ENCODE data around the gene PCDHA3. TPM values are rescaled to one million over a fixed set of nuclear protein-coding genes. Genes with fewer than 3 reads are reported as not detected.

PCDHA3 gene
- polyA plus RNA-seq, 1 of the 3 experiments (the other 2 are of a cell fraction), result 0.02 TPM

- H3K4me3 ChIP-seq (ENCODE audit: low read depth in 2 of 2, low read length in 1 of 2), result no peak overlapping the region; a peak in 1 of 4 replicates
- H3K4me2 ChIP-seq, result no peak overlapping the region
- H3K36me3 ChIP-seq (replicated peaks in 1 of 2; ENCODE audit: control insufficient read depth in 1 of 2, insufficient read depth in 2 of 2, low read length in 1 of 2), result no peaks in the 10 kb centered on the region
- no peak for DNase-seq
- H3K27me3 ChIP-seq (ENCODE audit: insufficient read depth), result no peaks in the 10 kb centered on the region
- H3F3A ChIP-seq (replicated peaks; ENCODE audit: insufficient read depth), result no peaks in the 10 kb centered on the region
- no peaks in the 10 kb centered on the region for H3K9me2 ChIP-seq
- H3K79me2 ChIP-seq (ENCODE audit: insufficient read depth), result no peaks in the 10 kb centered on the region
- peaks cover 19% of the 10 kb centered on the region; the same call in 1 of the 2 replicates for H3K9me3 ChIP-seq
- no peak for TF ChIP-seq USF2 (IDR thresholded peaks at IDR 0.05; ENCODE audit: borderline replicate concordance, low read depth, low read length)
- no peak for TF ChIP-seq SMC3 (IDR thresholded peaks at IDR 0.05; ENCODE audit: low read depth, low read length)
- TF ChIP-seq CTCF (IDR thresholded peaks at IDR 0.05), result no peak
- TF ChIP-seq JUND (IDR thresholded peaks at IDR 0.05), result no peak
- TF ChIP-seq EZH2phosphoT487 (IDR thresholded peaks at IDR 0.05; ENCODE audit: borderline replicate concordance, low read depth), result no peak
- TF ChIP-seq CHD2 (IDR thresholded peaks at IDR 0.05; ENCODE audit: low read length, partially characterized antibody), result no peak
- no peak for TF ChIP-seq RCOR1 (IDR thresholded peaks at IDR 0.05; ENCODE audit: low read length)
- no peak for TF ChIP-seq FOXJ3 (CRISPR knock-in tag; IDR thresholded peaks at IDR 0.05)
- no peak for TF ChIP-seq IRF3 (IDR thresholded peaks at IDR 0.05; ENCODE audit: low read depth, low read length)
- no peak for TF ChIP-seq ZBTB33 (IDR thresholded peaks at IDR 0.05; ENCODE audit: borderline replicate concordance, low read depth)
- TF ChIP-seq YY1 (IDR thresholded peaks at IDR 0.05; ENCODE audit: low read depth), result no peak
- no peak for TF ChIP-seq MEF2A (IDR thresholded peaks at IDR 0.05; ENCODE audit: borderline replicate concordance, low read depth)
- H4K20me1 ChIP-seq (ENCODE audit: insufficient read depth), result no peaks in the 10 kb centered on the region
- no peak overlapping the region for H3K9ac ChIP-seq
- ChIA-PET POLR2A (no interaction called here), CTCF (no interaction called here)
- H3K27ac ChIP-seq (ENCODE audit: low read depth in 2 of 2, low read length in 1 of 2), result no peak overlapping the region
- WGBS (ENCODE audit: low lambda C conversion rate), result 92% methylated on average over 40 of the region's 53 CpGs
- H3K4me1 ChIP-seq (ENCODE audit: control insufficient read depth in 1 of 2, insufficient read depth in 2 of 2, low read depth in 1 of 2, low read length in 1 of 2), result no peaks in the 10 kb centered on the region; a peak in 1 of 4 replicates
- no peak overlapping the region for H2AFZ ChIP-seq (ENCODE audit: low read depth)
Measured at GRCh38 chr5:140802781-140803271, 2.0 kb downstream of the PCDHA3 start.

Measured in SK-N-SH (cell line).